Cortex of kidney (tissue), 1 donor: ENCODE data around the gene CD86.

ENCODE experiments used
- DNase-seq: peaks from one replicate; lab custom pipeline; 2025; lab: John Stamatoyannopoulos, UW

Gene CD86

GRCh38 chr3:122060040-122060698 lies 5.0 kb downstream of the CD86 start:
- no peak for DNase-seq

- no peak for DNase-seq
Measured at GRCh38 chr3:122063908-122064307, 8.7 kb downstream of the CD86 start.

- DNase-seq, result no peak
Measured at GRCh38 chr3:122064326-122064725, 9.2 kb downstream of the CD86 start.

GRCh38 chr3:122066331-122067213 lies 11.4 kb downstream of the CD86 start:
- no peak for DNase-seq

GRCh38 chr3:122067214-122067550 lies 12.0 kb downstream of the CD86 start:
- DNase-seq, result no peak

GRCh38 chr3:122067588-122068240 lies 12.6 kb downstream of the CD86 start:
- no peak for DNase-seq

- DNase-seq, result no peak
Measured at GRCh38 chr3:122074621-122075265, 19.6 kb downstream of the CD86 start.

GRCh38 chr3:122076491-122077292 lies 21.5 kb downstream of the CD86 start:
- no peak for DNase-seq

- no peak for DNase-seq
Measured at GRCh38 chr3:122077293-122078234, 22.4 kb downstream of the CD86 start.

GRCh38 chr3:122078235-122078935 lies 23.2 kb downstream of the CD86 start:
- DNase-seq, result no peak

- no peak for DNase-seq
Measured at GRCh38 chr3:122079524-122080206, 24.5 kb downstream of the CD86 start.

GRCh38 chr3:122080207-122080587 lies 25.0 kb downstream of the CD86 start:
- no peak for DNase-seq

- no peak for DNase-seq
Measured at GRCh38 chr3:122081543-122082247, 26.5 kb downstream of the CD86 start.

- DNase-seq, result no peak
Measured at GRCh38 chr3:122082357-122082756, 27.2 kb downstream of the CD86 start.

GRCh38 chr3:122084799-122085198 lies 29.6 kb downstream of the CD86 start:
- DNase-seq, result no peak

GRCh38 chr3:122085673-122086072 lies 30.5 kb downstream of the CD86 start:
- DNase-seq, result no peak

GRCh38 chr3:122088531-122088930 lies 33.4 kb downstream of the CD86 start:
- DNase-seq, result no peak

- no peak for DNase-seq
Measured at GRCh38 chr3:122091602-122092295, 36.6 kb downstream of the CD86 start.
